GM19455 (cell line): ENCODE results near the gene SHE.

Experiments used
- ATAC-seq: cut with Tn5 transposase; IDR thresholded peaks from one replicate; pipeline ENCODE4 v1.9.1; 2021; ENCODE audit not compliant: unreplicated experiment

Gene SHE

DNA sequence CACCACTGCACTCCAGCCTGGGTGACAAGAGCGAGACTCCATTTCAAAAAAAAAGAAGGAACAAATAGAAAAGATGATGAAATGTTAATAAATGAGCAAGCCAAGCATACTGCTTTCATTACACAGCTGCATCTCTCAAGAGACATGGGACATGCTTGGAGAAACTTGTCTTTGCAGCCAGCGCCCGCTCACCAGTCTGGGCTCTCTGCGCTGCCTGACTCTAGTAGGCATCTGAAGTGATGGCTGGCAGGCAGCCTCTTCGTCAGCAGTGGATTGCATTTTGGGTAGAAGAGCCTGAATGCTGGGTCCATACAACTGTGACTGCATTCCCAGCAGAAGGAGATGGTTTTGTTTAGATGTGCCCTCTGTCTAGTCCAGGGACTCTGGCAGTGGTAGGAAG is 49.1 kb downstream of the SHE start:
- ATAC-seq = no peak

DNA sequence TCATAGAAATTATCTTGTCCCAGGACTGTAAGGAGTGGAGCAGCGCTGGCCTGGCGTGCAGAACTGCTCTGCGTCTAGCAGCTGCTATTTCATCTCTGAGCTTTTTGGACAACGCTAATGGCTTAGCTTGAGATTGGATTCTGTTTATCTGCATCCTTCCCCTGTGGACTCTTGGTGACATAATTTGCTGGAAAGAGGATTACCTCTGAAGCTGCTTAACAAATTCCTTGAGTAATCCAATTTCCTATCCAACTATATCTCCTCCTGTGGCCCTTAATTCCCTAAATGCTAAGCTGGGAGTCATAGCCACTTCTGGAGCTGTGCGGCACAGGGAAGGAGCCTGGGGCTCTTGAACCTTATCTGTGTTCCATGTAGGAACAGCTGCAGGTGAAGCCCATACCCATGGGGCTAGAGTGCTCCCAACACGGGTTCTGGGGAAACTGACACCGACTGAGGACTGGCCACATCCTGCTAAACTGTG is 53.8 kb downstream of the SHE start:
- ATAC-seq = no peak

DNA sequence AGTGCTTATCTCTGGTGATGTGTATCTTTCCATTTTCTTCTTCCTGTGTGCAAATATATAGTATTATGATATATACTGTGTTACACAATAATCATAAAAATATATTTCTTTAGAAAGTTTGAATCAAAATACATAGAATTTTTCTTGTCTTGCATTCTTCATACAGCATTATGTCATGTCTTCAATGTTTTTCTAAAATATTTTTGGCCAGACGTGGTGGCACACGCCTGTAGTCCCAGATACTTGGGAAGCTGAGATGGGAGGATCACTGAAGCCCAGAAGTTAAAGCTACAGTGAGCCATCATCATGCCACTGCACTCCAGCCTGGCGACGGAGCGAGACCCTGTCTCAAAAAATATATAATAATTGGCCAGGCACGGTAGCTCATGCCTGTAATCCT is 55.4 kb downstream of the SHE start:
- ATAC-seq = no peak

DNA sequence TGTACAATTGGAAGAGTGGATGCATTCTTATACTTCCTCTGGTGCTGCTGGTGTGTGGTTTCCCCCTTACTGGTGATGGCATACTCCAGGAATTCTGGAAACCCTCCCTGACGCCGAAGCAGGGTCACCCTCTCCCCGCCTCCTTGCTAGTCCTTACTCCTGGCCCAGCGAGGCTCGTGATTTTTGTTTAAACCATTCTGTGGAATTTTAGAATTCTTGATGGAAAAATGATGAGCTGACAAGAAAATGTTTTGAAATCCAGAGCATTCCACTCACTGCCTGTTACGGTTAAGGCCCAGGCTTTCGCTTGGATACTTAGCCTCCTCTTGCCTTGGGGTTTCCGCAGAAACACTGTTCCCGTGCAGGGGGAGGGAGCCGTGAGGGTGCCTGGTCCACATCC is 55.9 kb downstream of the SHE start:
- no peak for ATAC-seq

DNA sequence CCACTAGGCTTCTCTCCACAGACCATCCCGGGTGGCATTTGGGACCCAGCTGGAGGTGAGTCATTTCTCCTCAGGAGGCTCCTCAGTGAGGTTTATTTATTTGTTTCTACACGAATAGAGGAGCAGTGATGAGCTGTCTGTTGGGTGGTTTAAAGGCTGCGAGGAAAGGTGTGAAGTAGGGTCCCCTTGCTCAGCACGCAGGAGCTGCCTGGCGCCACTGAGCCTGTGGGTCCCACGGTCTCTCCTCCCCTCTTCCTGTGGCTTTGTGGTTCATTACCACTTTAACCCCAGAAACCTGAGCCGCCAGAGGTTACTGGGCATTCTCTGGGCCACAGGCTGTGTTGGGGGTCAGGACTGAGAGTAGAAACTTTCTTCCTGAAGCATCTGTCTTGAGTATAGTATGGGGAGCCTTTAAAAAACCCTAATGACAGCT is 57.2 kb downstream of the SHE start:
- ATAC-seq = peak; percentile 81

DNA sequence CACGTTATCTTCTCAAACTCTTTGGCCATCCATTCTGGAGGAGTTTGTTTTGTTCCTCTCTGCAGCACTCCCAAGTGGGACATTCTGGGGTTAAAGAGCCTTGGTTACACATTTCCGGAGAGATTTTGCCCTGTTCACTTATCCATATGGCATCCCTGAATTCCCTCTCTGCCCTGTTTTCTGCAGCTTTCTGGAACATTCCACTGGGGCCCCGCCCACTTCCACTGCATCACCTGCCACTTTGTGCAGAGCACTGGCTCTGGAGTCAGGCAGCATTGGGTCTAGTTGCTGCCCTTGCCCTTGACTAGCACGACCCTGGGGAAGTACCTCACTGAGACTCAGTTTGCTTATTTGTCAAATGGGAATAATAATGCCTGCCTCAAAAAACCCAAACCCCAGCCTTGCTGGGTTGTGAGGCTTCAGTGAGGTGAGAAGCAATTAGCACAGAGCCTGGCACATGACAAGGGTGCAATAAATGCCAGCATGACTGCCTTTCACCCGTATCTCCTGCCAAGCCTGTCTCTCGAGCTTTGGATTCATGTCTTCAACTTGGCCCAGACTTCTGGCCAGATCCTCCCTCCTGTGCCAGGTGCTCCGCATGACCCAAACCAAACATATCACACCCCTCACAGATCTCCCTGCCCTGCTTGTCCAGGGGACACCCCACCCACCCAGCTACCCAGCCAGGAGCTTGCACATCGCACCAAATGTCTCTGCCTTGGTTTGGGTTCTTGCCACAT is 58.8 kb downstream of the SHE start:
- ATAC-seq = no peak

DNA sequence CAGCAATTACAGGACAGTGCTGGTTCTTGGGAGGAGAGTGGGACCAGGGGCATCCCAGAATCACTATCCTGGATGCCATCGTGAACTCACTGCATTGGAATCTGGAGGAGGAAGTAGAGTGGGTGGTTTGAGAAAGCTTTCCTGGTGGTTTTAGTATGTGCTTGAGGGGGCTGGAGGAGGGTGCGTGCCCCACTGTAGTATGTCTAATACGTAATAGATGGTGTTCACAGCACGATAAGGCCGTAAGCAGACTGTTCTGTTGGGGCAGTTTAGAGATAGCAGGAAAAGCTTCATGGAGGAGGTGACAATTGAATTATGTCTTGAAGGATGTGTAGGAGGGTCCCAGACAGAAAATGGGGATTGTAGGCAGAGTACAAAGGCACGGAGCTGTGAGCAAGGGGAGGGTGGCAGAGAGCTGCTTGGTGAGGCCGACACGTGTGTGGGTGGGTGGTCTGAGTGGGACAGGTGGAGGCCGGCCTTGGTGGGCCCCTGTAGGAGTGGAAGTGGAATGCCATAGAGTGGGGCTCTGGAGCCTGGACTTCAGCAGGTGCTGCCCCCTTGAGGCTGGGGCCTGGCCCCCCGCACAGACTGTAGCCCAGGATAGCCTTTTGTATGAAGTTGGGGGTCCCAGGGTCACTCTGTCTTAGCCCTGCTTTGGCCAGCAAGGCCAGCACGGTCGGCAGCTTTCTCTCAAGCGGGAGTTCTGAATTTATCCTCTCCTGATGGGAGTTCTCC is 60.0 kb downstream of the SHE start:
- ATAC-seq = no peak

DNA sequence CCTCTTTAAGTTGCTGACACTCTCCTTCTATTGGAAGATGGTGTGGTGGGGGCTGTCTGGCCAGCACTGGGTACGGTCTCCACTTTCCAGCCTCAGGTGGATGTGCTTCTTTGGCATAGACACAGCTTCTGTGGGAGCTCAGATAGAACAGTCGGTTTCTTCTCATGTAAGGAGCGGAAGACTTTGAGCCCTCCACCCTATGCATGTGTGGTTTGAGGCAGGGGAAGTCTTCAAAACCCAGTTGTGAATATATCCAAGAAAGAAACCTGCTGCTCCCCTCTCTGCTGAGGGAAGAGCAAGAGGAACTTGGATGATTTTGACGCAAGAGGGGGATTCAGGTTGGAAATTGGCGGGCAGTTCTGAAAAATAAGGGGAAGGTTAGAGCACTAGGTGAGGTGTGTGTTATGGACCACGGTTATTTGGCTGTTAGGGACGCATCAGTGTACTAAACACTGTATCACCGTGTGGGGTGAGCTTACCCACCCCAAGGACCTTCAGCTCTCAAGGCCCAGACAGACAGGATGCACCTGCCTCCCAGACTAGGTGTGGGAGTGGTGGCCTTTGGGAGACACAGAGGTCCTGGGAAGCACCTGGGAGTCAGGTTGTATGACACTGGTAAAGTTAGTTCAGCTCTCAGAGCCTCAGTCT is 60.8 kb downstream of the SHE start:
- ATAC-seq = no peak

DNA sequence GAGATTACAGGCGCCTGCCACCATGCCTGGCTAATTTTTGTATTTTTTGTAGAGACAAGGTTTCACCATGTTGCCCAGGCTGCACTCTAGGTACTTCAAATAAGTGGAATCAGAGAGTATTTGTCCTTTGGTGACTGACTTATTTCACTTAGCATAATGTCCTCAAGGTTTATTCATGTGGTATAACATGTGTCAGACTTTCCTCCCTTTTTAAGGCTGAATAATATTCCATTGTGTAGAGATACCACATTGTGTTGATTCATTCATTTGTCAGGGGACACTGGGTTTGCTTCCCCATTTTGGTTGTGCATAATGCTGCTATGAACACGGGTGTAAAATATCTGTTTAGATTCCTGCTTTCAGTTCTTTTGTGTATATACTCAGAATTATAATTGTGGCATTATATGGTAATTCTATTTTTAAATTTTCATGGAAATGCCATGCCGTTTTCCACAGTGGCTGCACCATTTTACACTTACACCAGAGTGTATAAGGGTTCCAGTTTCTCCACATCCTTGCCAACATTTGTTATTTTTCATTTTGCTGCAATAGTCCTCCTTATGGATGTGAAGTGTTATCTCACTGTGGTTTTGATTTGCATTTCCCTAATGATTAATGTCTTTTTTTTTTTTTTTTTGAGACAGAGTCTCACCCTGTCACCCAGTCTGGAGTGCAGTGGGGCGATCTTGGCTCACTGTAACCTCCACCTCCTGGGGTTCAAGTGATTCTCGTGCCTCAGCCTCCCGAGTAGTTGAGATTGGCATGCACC is 62.0 kb downstream of the SHE start:
- no peak for ATAC-seq

DNA sequence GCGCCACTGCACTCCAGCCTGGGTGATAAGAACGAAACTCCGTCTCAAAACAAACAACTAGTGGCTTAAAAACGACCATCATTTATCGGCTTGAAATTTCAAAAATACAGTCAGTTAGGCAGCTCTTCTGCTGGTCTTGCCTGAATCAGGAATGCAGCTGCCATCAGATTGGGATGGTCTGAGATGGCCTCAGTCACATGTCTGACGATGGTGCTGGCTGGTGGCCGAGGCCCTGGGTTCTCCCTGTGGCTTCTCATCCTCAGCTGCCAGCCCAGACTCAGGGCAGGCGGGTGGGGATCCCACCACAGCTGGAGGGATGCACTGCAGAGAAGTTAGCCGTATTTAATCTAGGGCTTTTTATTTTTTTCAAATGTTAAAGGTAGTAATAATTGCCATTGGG is 65.8 kb downstream of the SHE start:
- no peak for ATAC-seq

DNA sequence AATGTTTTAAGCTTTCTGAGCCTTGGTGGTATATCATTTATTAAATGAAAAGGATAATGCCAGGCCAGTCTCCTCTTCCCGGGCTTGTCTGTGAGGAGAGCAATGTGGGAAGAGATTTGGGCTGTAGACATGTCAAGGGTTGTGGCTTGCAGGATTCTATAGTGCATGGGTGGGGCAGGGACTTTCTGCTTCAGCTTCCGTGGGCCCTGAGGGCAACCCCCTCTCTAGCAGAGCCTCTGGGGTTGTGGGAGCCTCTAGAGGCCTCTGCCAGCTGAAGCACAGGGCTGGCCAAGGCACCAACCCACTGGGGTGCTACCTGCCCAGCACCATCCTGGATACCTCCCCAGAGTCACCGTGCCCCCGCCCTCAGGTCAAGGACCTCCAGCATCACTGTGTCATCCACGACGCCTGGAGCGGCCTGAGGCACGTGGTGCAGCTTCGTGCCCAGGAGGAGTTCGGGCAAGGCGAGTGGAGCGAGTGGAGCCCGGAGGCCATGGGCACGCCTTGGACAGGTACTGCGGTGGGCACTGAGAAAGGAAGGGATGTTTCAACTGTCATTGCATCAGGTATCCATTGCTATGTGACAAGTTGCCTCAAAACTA is 66.5 kb downstream of the SHE start:
- no peak for ATAC-seq

DNA sequence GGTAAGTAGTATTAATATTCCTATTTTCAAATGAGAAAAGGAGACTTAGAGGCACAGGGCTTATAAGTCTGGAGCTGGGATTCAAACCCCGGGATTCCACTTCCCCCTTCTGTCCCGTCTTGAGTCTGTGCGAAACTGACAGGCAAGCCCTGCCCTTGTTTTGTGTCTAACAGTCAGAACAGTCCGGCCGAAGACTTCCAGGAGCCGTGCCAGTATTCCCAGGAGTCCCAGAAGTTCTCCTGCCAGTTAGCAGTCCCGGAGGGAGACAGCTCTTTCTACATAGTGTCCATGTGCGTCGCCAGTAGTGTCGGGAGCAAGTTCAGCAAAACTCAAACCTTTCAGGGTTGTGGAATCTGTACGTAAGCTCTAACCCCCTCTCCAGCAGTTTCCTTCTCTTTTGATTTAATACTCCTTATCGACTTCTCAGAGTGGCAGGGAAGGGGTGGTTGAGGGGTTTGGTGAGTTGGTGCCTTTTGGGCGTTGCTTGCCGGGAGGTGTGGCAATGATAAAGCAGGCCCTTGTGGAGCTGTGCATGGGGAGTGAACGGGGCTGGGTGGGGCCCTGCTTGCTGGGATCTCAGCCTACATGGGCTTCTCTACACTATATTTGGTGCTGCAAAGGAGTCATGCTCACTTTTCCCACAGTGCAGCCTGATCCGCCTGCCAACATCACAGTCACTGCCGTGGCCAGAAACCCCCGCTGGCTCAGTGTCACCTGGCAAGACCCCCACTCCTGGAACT is 67.7 kb downstream of the SHE start:
- no peak for ATAC-seq

DNA sequence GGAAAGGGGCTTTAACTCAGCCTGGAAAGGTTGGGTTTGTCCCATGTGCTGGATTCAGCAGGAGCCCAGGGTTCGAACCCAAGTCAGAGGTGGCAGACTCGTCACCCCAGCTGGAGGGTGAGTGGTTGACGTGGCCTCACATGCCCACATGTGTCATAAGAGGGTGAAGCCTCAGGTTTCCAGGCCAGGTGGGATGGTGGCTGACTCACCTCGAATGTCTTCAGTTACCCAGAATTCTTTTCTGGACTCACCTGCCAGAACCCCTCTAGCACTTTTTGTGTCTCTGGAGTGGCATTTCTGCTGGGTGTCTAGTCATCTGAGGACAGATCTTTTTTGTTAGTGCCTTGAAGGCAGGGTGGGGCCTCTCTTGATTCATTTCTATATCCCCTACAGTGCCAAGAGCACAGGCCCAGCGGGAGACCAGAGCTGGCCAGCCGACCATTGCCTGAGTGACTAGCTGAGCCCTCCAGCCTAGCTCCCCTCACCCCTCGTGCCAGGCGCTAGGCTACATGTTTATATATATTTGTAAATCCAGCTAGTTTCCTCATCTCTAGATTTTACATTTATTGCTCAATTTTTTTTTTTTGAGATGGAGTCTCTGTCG is 68.9 kb downstream of the SHE start:
- no peak for ATAC-seq

DNA sequence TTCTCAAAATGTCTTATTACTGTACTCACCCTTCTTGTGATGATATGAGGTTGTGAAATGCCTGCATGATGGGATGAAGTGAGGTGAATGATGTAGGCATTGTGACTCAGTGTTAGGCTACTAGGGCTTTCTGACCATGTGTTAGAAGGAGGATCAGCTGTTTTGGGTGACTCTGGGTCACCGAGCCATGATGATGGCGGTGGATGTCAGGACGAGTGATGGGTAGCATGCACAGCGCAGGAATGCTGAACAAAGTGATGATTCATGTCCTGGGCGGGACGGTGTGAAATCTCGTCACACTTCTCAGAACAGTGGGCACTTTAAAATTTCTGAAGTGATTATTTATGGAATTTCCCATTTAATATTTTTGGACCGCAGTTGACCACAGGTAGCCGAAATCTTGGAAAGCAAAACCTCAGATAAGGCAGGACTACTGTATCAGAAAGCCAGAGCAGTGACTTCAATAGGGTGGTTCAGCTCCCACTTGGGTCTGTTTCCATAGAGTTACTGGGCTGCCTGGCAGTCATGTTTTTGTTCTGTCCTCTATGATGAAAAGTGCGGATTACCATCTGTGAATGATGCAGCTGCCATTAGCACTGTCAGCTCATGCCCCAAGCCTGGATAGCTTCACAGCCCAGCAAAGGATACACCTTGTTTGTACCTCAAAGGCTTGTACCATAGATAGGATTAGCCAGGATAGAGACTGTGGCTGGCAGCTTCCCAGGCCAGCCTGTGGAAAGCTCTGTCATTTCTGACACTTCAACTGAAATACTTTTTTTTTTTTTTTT is 70.4 kb downstream of the SHE start:
- no peak for ATAC-seq

DNA sequence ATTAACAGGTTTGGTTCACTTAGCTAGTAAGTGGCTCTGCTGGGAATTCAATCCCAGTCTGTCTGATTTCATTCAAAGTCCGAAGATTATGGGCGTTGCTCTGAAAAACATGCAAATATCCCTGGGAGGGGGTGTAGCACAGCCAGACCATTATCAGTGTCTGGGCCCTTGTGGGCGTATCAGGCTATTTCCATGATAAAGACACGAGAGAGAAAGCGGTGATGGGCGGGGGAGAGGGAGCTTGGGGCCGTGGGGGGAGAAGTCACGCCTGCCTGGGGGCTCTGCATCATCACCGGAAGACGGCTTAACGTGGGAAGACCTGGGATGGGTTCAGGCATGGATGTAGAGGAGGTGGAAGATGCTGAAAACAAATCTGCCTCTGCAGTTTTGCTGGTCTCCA is 71.3 kb downstream of the SHE start:
- ATAC-seq = no peak

DNA sequence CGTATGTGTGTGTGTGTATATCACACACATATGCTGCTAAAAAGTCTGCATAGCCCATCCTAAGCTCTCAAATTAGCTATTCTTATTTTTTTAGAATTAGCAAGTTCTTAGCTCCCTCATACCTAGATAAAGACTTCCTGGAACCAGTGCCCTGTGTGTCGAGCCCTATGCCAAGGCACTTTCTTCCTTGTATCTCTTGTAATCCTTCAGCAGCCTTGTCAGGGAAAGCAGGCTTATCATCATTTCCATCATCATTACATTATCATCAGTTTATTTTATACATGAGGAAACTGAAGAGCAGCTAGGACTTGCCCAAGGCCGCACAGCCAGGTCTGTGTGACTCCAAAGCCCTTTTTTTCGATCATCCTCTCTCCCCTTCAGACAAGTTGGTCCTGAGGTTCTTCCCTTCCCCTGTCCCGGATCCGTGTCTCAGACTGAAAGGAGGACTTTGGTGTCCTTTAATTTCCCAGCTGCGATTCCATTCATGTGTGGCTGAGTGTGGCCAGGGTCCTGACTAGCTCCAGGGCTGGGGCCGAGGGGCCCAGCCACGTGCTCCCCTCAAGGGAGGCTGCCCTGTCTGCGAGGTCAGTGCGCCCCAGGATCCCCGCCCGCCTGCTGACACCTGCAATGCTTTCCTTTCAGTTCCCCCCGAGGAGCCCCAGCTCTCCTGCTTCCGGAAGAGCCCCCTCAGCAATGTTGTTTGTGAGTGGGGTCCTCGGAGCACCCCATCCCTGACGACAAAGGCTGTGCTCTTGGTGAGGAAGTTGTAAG is 72.2 kb downstream of the SHE start:
- no peak for ATAC-seq
